Neutrophil (primary cell): ENCODE data around the gene VMO1.

ENCODE experiments used
- H3K27ac ChIP-seq: fragments of 200-600 bp; sonication (generic); 2 replicates; pipeline ENCODE4 v1.5.1; 2016; ENCODE audit warnings: mild to moderate bottlenecking, moderate library complexity
- H3K27me3 ChIP-seq: fragments of 200-600 bp; sonication (generic); 2 replicates; pipeline ENCODE4 v1.6.0; 2016; ENCODE audit warnings: mild to moderate bottlenecking
- H3K36me3 ChIP-seq: fragments of 200-600 bp; sonication (generic); 2 replicates; pipeline ENCODE4 v1.5.1; 2017
- H3K4me1 ChIP-seq, 2 experiments: fragments of 200-600 bp in 1 of 2; sonication (generic) in 1 of 2; 1 replicate in 1 of 2; 2 replicates in 1 of 2; pipeline versions ENCODE4 v1.5.1 to v1.6.1; 2013 to 2016; ENCODE audit warnings: low read depth in 1 of 2, low read length in 1 of 2, mild to moderate bottlenecking in 1 of 2, moderate library complexity in 1 of 2; ENCODE audit not compliant: control insufficient read depth in 1 of 2, insufficient read depth in 1 of 2
- H3K4me3 ChIP-seq, 2 experiments: fragments of 200-600 bp in 1 of 2; sonication (generic) in 1 of 2; 1 replicate in 1 of 2; 2 replicates in 1 of 2; pipeline ENCODE4 v1.5.1; 2013 to 2016; ENCODE audit warnings: low read depth in 1 of 2, low read length in 1 of 2, mild to moderate bottlenecking in 1 of 2, moderate library complexity in 1 of 2
- H3K9me3 ChIP-seq: fragments of 200-600 bp; sonication (generic); 2 replicates; pipeline ENCODE4 v1.5.1; 2016
- CTCF ChIP-seq: fragments of 200-600 bp; sonication (generic); IDR thresholded peaks from 2 replicates; pipeline ENCODE4 v1.5.1; 2016; ENCODE audit warnings: antibody characterized with exemption

VMO1 gene

GRCh38 chr17:4795168-4795567 is 9.0 kb upstream of the VMO1 start:
- Histone ChIP-seq H3K27me3 (peaks cover 39% of the 10 kb centered on the region), H3K4me1 (peaks cover 16 to 22% of the 10 kb centered on the region in 2 experiments), H3K9me3 (no peaks in the 10 kb centered on the region), H3K36me3 (peaks cover 18% of the 10 kb centered on the region), H3K4me3 (peak overlapping the region; percentile 69 to 92), H3K27ac (peak overlapping the region; percentile 81)
- TF ChIP-seq CTCF, result no peak

- H3K9me3 ChIP-seq, result no peaks in the 10 kb centered on the region
- H3K27ac ChIP-seq, result peak overlapping the region; percentile 90
- no peaks in the 10 kb centered on the region for H3K36me3 ChIP-seq
- TF ChIP-seq CTCF, result no peak
- peaks cover 24 to 33% of the 10 kb centered on the region in 2 experiments for H3K4me1 ChIP-seq
- H3K4me3 ChIP-seq, result peak overlapping the region; percentile 79 to 84
- H3K27me3 ChIP-seq, result peaks cover 82% of the 10 kb centered on the region
Measured at GRCh38 chr17:4790705-4791088, 4.5 kb upstream of the VMO1 start.

GRCh38 chr17:4789951-4790704 is 4.0 kb upstream of the VMO1 start:
- no peaks in the 10 kb centered on the region for H3K36me3 ChIP-seq

GRCh38 chr17:4789701-4789950 is 3.5 kb upstream of the VMO1 start:
- peak overlapping the region; percentile 90 for H3K27ac ChIP-seq
- H3K36me3 ChIP-seq, result no peaks in the 10 kb centered on the region
- peaks cover 92% of the 10 kb centered on the region for H3K27me3 ChIP-seq
- no peak for TF ChIP-seq CTCF
- H3K4me3 ChIP-seq, result peak overlapping the region; percentile 79 to 84
- H3K9me3 ChIP-seq, result no peaks in the 10 kb centered on the region
- H3K4me1 ChIP-seq, result peaks cover 24 to 34% of the 10 kb centered on the region in 2 experiments

More at GRCh38 chr17:4789951-4790704, 4.0 kb upstream of the VMO1 start:
- Histone ChIP-seq H3K4me3 (peak overlapping the region; percentile 79 to 84), H3K27me3 (peaks cover 87% of the 10 kb centered on the region), H3K4me1 (peaks cover 24 to 34% of the 10 kb centered on the region in 2 experiments), H3K27ac (peak overlapping the region; percentile 90), H3K9me3 (no peaks in the 10 kb centered on the region)
- peak; percentile 92 for TF ChIP-seq CTCF

- TF ChIP-seq CTCF, result no peak
- Histone ChIP-seq H3K9me3 (no peaks in the 10 kb centered on the region), H3K27ac (peak within 1 kb of the TSS; percentile 90), H3K27me3 (peaks cover 96% of the 10 kb centered on the region), H3K4me3 (peak within 1 kb of the TSS; percentile 79 to 84), H3K36me3 (no peaks in the 10 kb centered on the region), H3K4me1 (peaks cover 24 to 34% of the 10 kb centered on the region in 2 experiments)
Measured at GRCh38 chr17:4788807-4789700, 2.9 kb upstream of the VMO1 start, which contains the start of gene GLTPD2. Gene GLTPD2, plus strand, starts transcription at chr17:4788964. Its CDS starts 48 bp downstream, at chr17:4789012.
